ENCODE results near the gene KBTBD4. TPM values are rescaled to one million over a fixed set of nuclear protein-coding genes. Genes with fewer than 3 reads are reported as not detected.
A peak's percentile ranks its signal among the peaks of the same experiment; 100 is the strongest.

Gene KBTBD4
- polyA plus RNA-seq, 1 donor from 2014 or later = 79.5 TPM

DNA sequence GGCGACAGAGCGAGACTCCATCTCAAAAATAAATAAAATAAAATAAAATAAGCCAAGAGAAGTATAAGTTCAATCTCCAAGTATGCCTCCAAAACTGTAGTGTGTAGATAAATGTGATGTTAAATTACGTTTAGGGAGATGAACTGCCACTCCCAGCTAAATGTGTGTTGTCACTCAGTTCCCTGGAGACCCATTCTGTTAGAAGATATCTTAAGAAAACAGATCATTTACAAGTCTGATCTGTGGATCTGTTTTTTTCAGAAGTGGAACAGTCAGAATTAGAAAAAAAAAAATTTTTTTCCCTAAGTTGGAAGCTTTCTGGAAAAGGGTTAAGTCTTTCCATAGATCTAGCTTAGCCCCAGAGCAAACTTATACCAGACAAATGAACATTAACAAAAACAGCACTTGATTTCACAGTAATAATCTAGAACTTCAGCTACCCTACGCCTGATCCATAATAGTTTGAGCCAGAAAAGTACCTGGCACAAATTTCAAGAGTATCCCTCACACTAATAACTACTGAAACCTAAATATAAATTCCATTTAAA is 44.0 kb downstream of the KBTBD4 start:
- no peak overlapping the region for H3K4me2 ChIP-seq (ENCODE audit: low read length)
- H3F3A ChIP-seq (ENCODE audit: insufficient read depth, low read length, poor library complexity, severe bottlenecking) = peaks cover 7% of the 10 kb centered on the region
- no peak overlapping the region for H3K9ac ChIP-seq (ENCODE audit: low read length)
- no peak overlapping the region for H3K27ac ChIP-seq (ENCODE audit: low read length)
- H3K79me2 ChIP-seq (replicated peaks; ENCODE audit: insufficient read depth, low read length) = peaks cover 72% of the 10 kb centered on the region
- H3K27me3 ChIP-seq (ENCODE audit: insufficient read depth, low read depth, low read length) = no peaks in the 10 kb centered on the region
- no peak overlapping the region for H3K4me3 ChIP-seq (ENCODE audit: low read length)
- H3K9me3 ChIP-seq (ENCODE audit: low read length) = no peaks in the 10 kb centered on the region
- no peak overlapping the region for H2AFZ ChIP-seq (ENCODE audit: low read depth, low read length)
- H3K9me2 ChIP-seq (ENCODE audit: insufficient read depth, low read length) = no peaks in the 10 kb centered on the region
- TF ChIP-seq, protein P1, sequence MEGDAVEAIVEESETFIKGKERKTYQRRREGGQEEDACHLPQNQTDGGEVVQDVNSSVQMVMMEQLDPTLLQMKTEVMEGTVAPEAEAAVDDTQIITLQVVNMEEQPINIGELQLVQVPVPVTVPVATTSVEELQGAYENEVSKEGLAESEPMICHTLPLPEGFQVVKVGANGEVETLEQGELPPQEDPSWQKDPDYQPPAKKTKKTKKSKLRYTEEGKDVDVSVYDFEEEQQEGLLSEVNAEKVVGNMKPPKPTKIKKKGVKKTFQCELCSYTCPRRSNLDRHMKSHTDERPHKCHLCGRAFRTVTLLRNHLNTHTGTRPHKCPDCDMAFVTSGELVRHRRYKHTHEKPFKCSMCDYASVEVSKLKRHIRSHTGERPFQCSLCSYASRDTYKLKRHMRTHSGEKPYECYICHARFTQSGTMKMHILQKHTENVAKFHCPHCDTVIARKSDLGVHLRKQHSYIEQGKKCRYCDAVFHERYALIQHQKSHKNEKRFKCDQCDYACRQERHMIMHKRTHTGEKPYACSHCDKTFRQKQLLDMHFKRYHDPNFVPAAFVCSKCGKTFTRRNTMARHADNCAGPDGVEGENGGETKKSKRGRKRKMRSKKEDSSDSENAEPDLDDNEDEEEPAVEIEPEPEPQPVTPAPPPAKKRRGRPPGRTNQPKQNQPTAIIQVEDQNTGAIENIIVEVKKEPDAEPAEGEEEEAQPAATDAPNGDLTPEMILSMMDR (IDR thresholded peaks at IDR 0.05; ENCODE audit: poor library complexity, severe bottlenecking) = no peak
- H3K36me3 ChIP-seq (ENCODE audit: insufficient read depth, low read length) = no peaks in the 10 kb centered on the region
- peaks cover 3% of the 10 kb centered on the region for H4K20me1 ChIP-seq (ENCODE audit: insufficient read depth)

DNA sequence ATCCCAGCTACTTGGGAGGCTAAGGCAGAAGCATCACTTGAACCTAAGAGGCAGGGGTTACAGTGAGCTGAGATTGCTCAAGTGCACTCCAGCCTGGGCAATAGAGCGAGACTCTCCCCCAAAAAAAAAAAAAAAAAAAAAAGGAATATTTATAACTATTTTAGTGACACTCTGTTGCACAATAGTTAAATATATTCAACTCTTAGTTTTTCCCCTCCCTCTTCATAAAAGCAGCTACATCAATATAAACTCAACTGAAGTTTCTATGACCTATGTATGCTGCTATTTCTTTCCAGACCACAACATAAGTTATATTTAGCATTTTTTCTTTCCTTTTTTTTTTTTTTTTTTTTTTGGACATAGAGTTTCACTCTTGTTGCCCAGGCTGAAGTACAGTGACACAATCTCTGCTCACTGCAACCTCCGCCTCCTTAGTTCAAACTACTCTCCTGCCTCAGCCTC is 45.0 kb downstream of the KBTBD4 start:
- H3K27me3 ChIP-seq (ENCODE audit: insufficient read depth, low read depth, low read length) = no peaks in the 10 kb centered on the region
- H3K79me2 ChIP-seq (replicated peaks; ENCODE audit: insufficient read depth, low read length) = peaks cover 72% of the 10 kb centered on the region
- peak overlapping the region; percentile 88 for H3K27ac ChIP-seq (ENCODE audit: low read length)
- no peaks in the 10 kb centered on the region for H3K9me3 ChIP-seq (ENCODE audit: low read length)
- peak overlapping the region; percentile 48 for H3K9ac ChIP-seq (ENCODE audit: low read length)
- H3K4me2 ChIP-seq (ENCODE audit: low read length) = no peak overlapping the region
- H4K20me1 ChIP-seq (ENCODE audit: insufficient read depth) = peaks cover 3% of the 10 kb centered on the region
- H3K9me2 ChIP-seq (ENCODE audit: insufficient read depth, low read length) = no peaks in the 10 kb centered on the region
- H3K36me3 ChIP-seq (ENCODE audit: insufficient read depth, low read length) = no peaks in the 10 kb centered on the region
- H3F3A ChIP-seq (ENCODE audit: insufficient read depth, low read length, poor library complexity, severe bottlenecking) = peaks cover 3% of the 10 kb centered on the region
- TF ChIP-seq POLR2AphosphoS5 (IDR thresholded peaks at IDR 0.05) (no peak), SMC3 (conservative IDR thresholded peaks at IDR 0.05; ENCODE audit: poor library complexity) (no peak), MXI1 (conservative IDR thresholded peaks at IDR 0.05; ENCODE audit: poor library complexity, severe bottlenecking) (no peak), EZH2 (IDR thresholded peaks at IDR 0.05; ENCODE audit: borderline replicate concordance, insufficient read depth, low read length, poor library complexity, severe bottlenecking) (no peak), TAF1 (IDR thresholded peaks at IDR 0.05; ENCODE audit: low read depth) (no peak), REST (IDR thresholded peaks at IDR 0.05; ENCODE audit: borderline replicate concordance) (no peak)
- TF ChIP-seq, protein P1 (IDR thresholded peaks at IDR 0.05; ENCODE audit: poor library complexity, severe bottlenecking) = no peak
- H3K4me3 ChIP-seq (ENCODE audit: low read length) = no peak overlapping the region
- H2AFZ ChIP-seq (ENCODE audit: low read depth, low read length) = no peak overlapping the region
